ENCODE results near the gene CSH2. TPM values are rescaled to one million over a fixed set of nuclear protein-coding genes. Genes with fewer than 3 reads are reported as not detected.
"Not testable (repeated sequence)": the region's sequence is repeated elsewhere in the genome, so short reads cannot be mapped to it uniquely, and the experiment has no call there.

Gene CSH2
- total and polyA plus RNA-seq, 2 donors from 2014 or later = not detected

DNA sequence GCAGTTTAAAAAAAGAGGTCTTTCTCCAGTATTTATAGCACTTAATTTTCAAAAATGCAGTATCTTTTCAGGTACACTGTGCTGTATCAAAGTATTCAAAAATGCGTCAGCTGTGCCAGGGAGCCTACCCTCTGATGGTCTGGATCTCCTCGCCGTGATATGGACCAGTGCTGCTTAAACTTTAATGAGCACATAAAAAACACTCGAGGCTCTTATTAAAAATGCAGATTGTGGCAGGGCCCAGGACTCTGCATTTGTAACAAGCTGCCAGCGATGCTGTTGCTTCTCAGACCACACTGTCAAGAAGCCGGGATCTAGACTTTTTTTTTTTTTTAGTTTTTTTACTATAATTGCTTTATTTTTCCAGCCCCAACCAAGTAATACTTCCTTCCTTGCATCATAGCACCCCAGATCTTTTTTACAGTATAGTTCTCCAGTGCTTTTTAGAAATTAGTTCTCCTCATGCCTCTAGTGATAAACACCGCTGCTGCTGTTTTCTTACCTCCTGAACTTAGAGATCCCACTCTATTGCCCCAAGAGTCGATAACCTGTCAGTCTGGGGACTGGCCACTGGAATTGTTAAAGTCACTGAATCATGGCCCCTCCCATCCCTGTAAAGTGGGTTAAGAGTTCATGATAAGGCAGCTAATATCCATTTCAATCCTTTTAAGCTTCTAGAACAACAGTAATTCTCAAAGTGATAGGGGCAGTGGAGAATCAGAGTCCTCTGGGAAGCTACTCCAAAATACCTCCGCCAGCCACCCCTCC, 29.4 kb downstream of the CSH2 start:
- H3K27me3 ChIP-seq (ENCODE audit: control insufficient read depth, insufficient read depth, low read length) = no peaks in the 10 kb centered on the region
- FAIRE-seq (no peak), DNase-seq (no peak)
- intact Hi-C loops (cut with DNase I) = no loop called here
- TF ChIP-seq, protein P1, sequence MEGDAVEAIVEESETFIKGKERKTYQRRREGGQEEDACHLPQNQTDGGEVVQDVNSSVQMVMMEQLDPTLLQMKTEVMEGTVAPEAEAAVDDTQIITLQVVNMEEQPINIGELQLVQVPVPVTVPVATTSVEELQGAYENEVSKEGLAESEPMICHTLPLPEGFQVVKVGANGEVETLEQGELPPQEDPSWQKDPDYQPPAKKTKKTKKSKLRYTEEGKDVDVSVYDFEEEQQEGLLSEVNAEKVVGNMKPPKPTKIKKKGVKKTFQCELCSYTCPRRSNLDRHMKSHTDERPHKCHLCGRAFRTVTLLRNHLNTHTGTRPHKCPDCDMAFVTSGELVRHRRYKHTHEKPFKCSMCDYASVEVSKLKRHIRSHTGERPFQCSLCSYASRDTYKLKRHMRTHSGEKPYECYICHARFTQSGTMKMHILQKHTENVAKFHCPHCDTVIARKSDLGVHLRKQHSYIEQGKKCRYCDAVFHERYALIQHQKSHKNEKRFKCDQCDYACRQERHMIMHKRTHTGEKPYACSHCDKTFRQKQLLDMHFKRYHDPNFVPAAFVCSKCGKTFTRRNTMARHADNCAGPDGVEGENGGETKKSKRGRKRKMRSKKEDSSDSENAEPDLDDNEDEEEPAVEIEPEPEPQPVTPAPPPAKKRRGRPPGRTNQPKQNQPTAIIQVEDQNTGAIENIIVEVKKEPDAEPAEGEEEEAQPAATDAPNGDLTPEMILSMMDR (IDR thresholded peaks at IDR 0.05; ENCODE audit: borderline replicate concordance, extremely low read depth, insufficient read depth) = no peak
- no peaks in the 10 kb centered on the region for H3K36me3 ChIP-seq (ENCODE audit: control insufficient read depth in 2 of 3, insufficient read depth in 3 of 3, low read length in 3 of 3)
- peaks cover 4 to 22% (median 19%) of the 10 kb centered on the region in 3 donors for H3K4me1 ChIP-seq (ENCODE audit: control insufficient read depth in 2 of 3, insufficient read depth in 2 of 3, low read depth in 1 of 3, low read length in 3 of 3)
- H3K9me3 ChIP-seq (ENCODE audit: control insufficient read depth in 2 of 3, insufficient read depth in 1 of 3, low read length in 3 of 3) = no peaks in the 10 kb centered on the region
- H3K4me3 ChIP-seq (ENCODE audit: low read length in 3 of 3) = peak overlapping the region in 1 of 3 donors; percentile 76
- H3K9ac ChIP-seq (ENCODE audit: low read length in 3 of 3) = no peak overlapping the region
- peak overlapping the region; percentile 91 to 92 for H3K27ac ChIP-seq (ENCODE audit: low read depth in 2 of 2, low read length in 2 of 2)

DNA sequence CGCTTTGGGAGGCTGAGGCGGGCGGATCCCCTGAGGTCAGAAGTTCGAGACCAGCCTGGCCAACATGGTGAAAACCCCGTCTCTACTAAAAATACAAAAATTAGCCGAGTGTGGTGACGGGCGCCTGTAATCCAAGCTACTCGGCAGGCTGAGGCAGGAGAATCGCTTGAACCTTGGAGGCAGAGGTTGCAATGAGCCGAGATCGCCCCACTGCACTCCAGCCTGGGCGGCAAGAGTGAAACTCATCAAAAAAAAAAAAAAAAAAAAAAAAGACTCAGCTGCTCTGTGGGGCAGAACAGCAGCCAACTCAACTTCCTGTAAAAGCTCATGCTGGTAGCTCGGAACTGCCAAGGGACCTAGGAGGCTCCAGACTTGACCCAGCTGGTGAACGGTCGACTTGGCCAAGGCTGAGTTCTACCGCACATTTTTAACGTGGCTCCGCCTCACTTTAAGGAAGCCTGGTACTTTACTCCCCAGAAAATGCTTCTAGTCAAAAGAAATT, 30.0 kb downstream of the CSH2 start:
- Histone ChIP-seq H3K9ac (ENCODE audit: low read length in 3 of 3) (peak overlapping the region in 2 of 3 donors; percentile 41 to 76), H3K4me1 (ENCODE audit: control insufficient read depth in 2 of 3, insufficient read depth in 2 of 3, low read depth in 1 of 3, low read length in 3 of 3) (peaks cover 4 to 25% (median 21%) of the 10 kb centered on the region in 3 donors), H3K4me3 (ENCODE audit: low read length in 3 of 3) (peak overlapping the region; percentile 75 to 88 (median 76)), H3K27ac (ENCODE audit: low read depth in 2 of 2, low read length in 2 of 2) (peak overlapping the region; percentile 91 to 92)
- H3K27me3 ChIP-seq (ENCODE audit: control insufficient read depth, insufficient read depth, low read length); H3K36me3 ChIP-seq (ENCODE audit: control insufficient read depth in 2 of 3, insufficient read depth in 3 of 3, low read length in 3 of 3); FAIRE-seq; H3K9me3 ChIP-seq (ENCODE audit: control insufficient read depth in 2 of 3, insufficient read depth in 1 of 3, low read length in 3 of 3); intact Hi-C loops (cut with DNase I): not testable (repeated sequence)
- peak; percentile 32 to 82 (median 76) for DNase-seq

DNA sequence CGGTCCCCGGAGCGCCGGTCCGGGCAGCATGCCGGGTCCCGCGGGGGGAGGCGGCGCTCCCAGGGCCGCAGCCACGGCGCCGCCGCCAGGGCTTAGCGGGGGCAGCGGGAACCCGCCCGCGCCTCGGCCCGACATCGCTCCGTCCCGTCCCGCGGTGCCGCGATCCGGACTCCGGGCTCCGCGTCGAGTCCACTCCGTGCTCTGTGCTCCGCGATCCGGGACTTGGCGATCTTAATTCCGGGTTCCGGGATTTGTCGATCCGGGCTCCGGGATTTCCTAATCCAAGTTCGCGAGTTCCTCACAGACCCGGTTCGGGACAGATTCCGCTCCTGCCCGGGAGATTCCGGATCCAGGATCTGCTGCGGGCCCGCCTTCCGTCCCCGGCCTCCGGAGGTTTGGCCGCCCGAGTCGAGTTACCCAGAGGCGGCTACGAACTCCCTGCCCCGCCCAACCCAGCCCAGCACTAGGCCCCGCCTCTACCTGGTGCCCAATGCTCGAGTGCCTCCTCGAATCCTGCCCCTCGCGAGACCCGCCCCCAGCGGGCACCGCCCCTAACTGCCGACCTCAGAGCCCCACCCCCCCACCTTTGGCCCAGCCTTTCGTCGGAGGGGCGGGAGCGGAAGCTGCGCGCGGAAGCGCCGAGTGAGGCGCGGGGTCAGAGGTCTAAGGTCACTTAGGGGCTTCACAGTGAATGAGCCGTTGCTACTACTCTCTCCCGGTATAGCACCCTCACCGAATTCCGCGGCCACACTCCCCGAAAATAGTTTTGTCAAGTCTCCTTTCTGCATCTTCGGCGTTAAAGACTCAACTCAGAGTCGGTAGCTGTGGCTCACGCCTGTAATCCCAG, 30.7 kb downstream of the CSH2 start, which contains the start of gene SMARCD2:
SMARCD2 (minus strand) TSS at position 146 of the 847 bp plus-strand sequence; CDS start at position 135, 11 bp downstream.
- no peaks in the 10 kb centered on the region for H3K27me3 ChIP-seq (ENCODE audit: control insufficient read depth, insufficient read depth, low read length)
- H3K4me1 ChIP-seq (ENCODE audit: control insufficient read depth in 2 of 3, insufficient read depth in 2 of 3, low read depth in 1 of 3, low read length in 3 of 3) = peaks cover 4 to 32% (median 21%) of the 10 kb centered on the region in 3 donors
- TF ChIP-seq, protein P1 (IDR thresholded peaks at IDR 0.05; ENCODE audit: borderline replicate concordance, extremely low read depth, insufficient read depth) = peak; percentile 12
- no peak for FAIRE-seq
- peak; percentile 99 to 100 (median 100) for DNase-seq
- peak within 1 kb of the TSS; percentile 76 to 94 (median 76) for H3K9ac ChIP-seq (ENCODE audit: low read length in 3 of 3)
- no peaks in the 10 kb centered on the region for H3K36me3 ChIP-seq (ENCODE audit: control insufficient read depth in 2 of 3, insufficient read depth in 3 of 3, low read length in 3 of 3)
- intact Hi-C loops (cut with DNase I) = no loop called here
- no peaks in the 10 kb centered on the region for H3K9me3 ChIP-seq (ENCODE audit: control insufficient read depth in 2 of 3, insufficient read depth in 1 of 3, low read length in 3 of 3)
- H3K27ac ChIP-seq (ENCODE audit: low read depth in 2 of 2, low read length in 2 of 2) = peak within 1 kb of the TSS; percentile 91 to 92
- peak within 1 kb of the TSS; percentile 77 to 90 (median 88) for H3K4me3 ChIP-seq (ENCODE audit: low read length in 3 of 3)
